ENCODE data around the gene SCO2.

The SCO2 gene

GRCh38 chr22:50525104-50525857 is at the start of gene SCO2:
Gene SCO2 (minus strand): TSS chr22:50525598. CDS start chr22:50524411, 1,187 bp downstream.
- peak; percentile 96 to 97 for DNase-seq (ENCODE audit: low read depth in 2 of 2)

- no peak for DNase-seq (ENCODE audit: low read depth in 2 of 2)
Measured at GRCh38 chr22:50574383-50574755, 49.0 kb upstream of the SCO2 start.

GRCh38 chr22:50573491-50574382 is 48.3 kb upstream of the SCO2 start:
- DNase-seq (ENCODE audit: low read depth in 2 of 2), result no peak

- no peak for DNase-seq (ENCODE audit: low read depth in 2 of 2)
Measured at GRCh38 chr22:50572965-50573364, 47.6 kb upstream of the SCO2 start.

GRCh38 chr22:50571264-50572175 is 46.1 kb upstream of the SCO2 start:
- no peak for DNase-seq (ENCODE audit: low read depth in 2 of 2)

- DNase-seq (ENCODE audit: low read depth in 2 of 2), result no peak
Measured at GRCh38 chr22:50570861-50571260, 45.5 kb upstream of the SCO2 start.

- DNase-seq (ENCODE audit: low read depth in 2 of 2), result no peak
Measured at GRCh38 chr22:50569896-50570535, 44.6 kb upstream of the SCO2 start.

GRCh38 chr22:50569041-50569459 is 43.7 kb upstream of the SCO2 start:
- DNase-seq (ENCODE audit: low read depth in 2 of 2), result no peak

GRCh38 chr22:50568626-50569025 is 43.2 kb upstream of the SCO2 start:
- no peak for DNase-seq (ENCODE audit: low read depth in 2 of 2)

GRCh38 chr22:50567721-50568252 is 42.4 kb upstream of the SCO2 start:
- no peak for DNase-seq (ENCODE audit: low read depth in 2 of 2)

GRCh38 chr22:50564289-50564688 is 38.9 kb upstream of the SCO2 start:
- DNase-seq (ENCODE audit: low read depth in 2 of 2), result no peak

GRCh38 chr22:50563413-50564160 is 38.2 kb upstream of the SCO2 start:
- no peak for DNase-seq (ENCODE audit: low read depth in 2 of 2)

GRCh38 chr22:50562523-50563412 is 37.4 kb upstream of the SCO2 start, which contains the start of gene SYCE3:
Gene SYCE3 (minus strand): TSS chr22:50562919. CDS start chr22:50556405, 6,514 bp downstream.
- DNase-seq (ENCODE audit: low read depth in 2 of 2), result peak; percentile 96 to 98

- DNase-seq (ENCODE audit: low read depth in 2 of 2), result no peak
Measured at GRCh38 chr22:50561401-50562358, 36.3 kb upstream of the SCO2 start.

GRCh38 chr22:50560034-50560433 is 34.6 kb upstream of the SCO2 start:
- no peak for DNase-seq (ENCODE audit: low read depth in 2 of 2)

GRCh38 chr22:50556703-50557102 is 31.3 kb upstream of the SCO2 start:
- DNase-seq (ENCODE audit: low read depth in 2 of 2), result no peak

GRCh38 chr22:50553310-50553709 is 27.9 kb upstream of the SCO2 start:
- DNase-seq (ENCODE audit: low read depth in 2 of 2), result no peak

GRCh38 chr22:50551160-50551752 is 25.9 kb upstream of the SCO2 start:
- no peak for DNase-seq (ENCODE audit: low read depth in 2 of 2)
